Stimulated activated CD4-positive, alpha-beta T cell treated with anti-CD3 and anti-CD28 coated beads, Interleukin-1b, Interleukin-23, amount 100 ng/mL, for 24 hours (primary cell): ENCODE measurements around the gene RALGPS1.
A peak's percentile ranks its signal among the peaks of the same experiment; 100 is the strongest.

Experiments used
- DNase-seq, 4 experiments: peaks; one replicate each; pipeline ENCODE4 v3.0.0-alpha.2; 2020; ENCODE audit warnings: low read depth in 4 of 4, low spot score in 1 of 4

RALGPS1 gene

GRCh38 chr9:127116088-127116726 lies 201.6 kb downstream of the RALGPS1 start:
- DNase-seq, result no peak

DNA sequence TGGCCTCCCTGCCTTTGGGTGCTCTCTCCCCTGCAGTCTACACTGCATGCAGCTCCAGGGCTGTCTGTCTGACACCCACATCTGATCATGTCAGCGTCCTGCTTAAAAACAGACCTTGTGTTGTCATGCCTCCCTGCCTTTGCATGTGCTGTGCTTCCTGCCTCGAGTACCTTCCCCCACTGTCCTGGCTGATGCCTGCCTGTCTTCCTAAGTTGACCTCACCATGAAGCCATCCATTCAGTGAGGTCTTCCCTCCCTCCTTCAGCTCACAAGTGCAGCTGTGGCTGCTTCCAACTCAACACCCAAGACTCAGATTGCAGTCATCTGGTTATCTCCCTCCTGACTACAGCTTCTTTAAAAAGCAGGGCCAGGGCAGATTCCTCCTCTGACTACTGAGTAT lies 202.4 kb downstream of the RALGPS1 start:
- no peak for DNase-seq

DNA sequence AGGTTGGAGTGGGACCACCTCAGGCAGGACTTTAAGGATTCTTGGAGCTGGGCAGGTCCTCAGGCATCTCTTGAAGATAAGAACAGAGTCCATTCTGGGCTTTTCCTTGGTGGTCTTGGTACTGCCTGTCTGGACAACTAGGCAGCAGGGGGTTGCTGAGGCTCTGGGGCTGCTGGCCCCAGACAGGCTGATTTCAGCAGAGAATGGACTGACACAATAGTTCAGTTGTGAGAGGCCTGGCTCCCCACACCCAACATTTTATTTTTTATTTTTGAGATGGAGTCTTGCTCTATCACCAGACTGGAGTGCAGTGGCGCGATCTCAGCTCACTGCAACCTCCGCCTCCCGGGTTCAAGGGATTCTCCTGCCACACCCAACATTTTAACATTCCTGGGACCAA lies 203.2 kb downstream of the RALGPS1 start:
- no peak for DNase-seq

DNA sequence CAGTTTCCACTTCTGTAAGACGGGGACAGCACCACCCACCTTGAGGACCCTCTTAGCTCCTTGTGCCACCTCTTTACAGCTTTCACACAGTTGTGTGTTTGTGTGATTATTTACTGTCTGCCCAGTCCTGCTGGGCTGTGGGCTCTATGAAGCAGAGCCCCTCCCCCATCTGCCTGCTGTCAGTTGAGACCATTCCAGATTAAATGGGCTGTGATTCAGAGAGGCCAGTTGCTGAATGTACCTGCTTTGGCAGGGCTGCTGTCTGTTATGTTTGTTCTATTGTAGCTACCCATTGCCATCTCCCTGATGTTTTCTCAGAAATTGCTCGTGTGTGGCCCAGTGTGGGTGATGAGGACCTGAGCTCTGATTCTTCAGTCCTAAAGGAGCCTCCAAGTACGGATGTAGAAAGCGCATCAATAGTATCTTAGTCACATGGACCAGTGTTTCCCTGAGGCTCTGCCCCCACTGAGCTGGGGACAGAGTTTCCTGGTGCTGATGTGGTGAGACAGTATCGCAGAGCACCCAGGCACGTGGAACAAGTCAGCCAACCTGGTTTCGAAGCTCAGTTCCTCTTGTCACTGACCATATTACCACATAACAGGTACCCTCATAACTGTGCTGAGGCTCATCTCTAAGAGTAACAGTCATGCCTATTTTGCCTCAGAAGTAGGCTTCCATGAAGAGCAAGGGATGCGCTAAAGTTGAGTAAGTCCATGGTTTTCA lies 204.2 kb downstream of the RALGPS1 start:
- no peak for DNase-seq

DNA sequence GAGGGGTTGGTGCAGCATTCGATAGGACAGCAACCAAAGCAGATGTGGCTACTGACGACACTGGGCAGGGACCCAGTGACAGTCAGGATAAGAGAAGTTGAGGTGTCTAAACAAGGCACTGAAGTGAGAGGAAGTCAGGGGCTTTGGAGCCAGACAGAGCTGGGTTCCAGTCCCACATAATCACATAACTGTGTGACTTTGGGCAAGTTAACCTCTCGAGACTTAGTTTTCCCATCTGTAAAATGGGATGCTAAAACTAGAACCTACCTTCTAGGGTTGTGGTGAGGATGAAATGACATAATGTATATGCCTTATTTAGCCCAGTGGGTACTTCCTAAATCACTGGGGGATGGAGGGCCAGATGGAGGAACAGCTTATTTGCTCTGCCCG lies 204.7 kb downstream of the RALGPS1 start:
- DNase-seq, result no peak

GRCh38 chr9:127121628-127122175 lies 207.1 kb downstream of the RALGPS1 start:
- DNase-seq, result no peak

GRCh38 chr9:127122176-127123063 lies 207.8 kb downstream of the RALGPS1 start, which contains the start of gene ANGPTL2:
TSS of gene ANGPTL2 (minus strand) at chr9:127122635. CDS start at chr9:127108731, 13,904 bp downstream.
- peak in 2 of 4 experiments; percentile 8 to 10 for DNase-seq

DNA sequence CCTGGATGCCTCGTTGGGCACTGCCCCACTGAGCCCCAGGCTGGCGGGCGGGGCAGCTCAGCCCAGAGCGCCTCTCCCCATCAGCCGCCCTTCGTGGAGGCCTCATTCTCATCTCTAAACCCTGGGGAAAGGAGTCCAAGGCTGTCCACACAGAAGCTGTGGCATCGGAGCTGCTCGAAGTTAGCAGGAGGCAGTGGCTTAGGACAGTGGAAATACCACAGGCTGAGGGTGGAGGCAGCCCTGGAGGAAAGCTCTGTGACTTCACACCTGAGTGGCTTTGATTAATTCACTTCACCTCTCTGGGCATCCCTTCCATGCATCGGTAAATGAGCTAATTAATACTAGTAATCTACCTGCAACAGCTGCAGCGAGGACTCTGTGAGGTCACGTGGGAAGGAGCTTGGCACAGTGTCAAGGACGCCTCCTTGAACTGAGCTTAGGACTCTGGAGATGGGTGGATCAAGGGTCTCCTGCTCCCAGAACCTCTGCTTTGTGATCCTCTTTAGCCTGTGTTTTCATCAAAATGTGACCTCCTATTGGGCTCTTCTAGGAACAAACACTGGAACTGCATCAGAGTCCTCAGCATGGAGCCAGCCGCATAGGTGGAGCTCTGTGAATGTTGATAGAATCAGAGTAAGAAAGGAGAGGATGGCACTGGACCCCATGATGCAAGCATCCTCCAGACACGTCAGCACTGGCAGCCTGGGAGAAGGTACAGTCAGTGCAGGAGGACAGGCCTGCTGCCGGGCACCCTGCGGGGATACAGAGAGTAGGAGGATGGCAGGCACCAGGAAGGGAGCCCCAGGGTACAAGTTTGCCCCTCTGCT lies 208.7 kb downstream of the RALGPS1 start:
- no peak for DNase-seq

DNA sequence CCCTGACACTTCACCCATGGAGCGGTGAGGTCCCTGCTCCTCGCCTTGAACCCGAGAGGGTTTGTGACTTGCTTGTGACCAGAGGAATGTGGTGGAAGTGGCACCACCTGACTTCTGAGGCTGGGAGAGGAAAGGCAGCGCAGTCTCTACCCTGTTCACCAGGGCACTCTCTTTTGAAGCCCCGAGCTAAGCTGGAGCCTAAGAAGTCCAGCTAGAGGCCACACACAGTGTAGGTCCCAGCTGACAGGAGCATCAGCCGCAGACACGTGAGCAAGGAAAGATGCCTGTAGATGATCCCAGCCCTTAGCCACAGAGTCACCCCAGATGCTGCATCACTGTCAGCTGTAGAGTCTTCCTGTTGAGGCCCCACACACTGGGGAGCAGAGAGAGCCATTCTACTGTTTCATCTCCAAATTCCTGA lies 209.5 kb downstream of the RALGPS1 start:
- no peak for DNase-seq

- no peak for DNase-seq
These were observed 210.2 kb downstream of the RALGPS1 start for GRCh38 chr9:127124792-127125191.

DNA sequence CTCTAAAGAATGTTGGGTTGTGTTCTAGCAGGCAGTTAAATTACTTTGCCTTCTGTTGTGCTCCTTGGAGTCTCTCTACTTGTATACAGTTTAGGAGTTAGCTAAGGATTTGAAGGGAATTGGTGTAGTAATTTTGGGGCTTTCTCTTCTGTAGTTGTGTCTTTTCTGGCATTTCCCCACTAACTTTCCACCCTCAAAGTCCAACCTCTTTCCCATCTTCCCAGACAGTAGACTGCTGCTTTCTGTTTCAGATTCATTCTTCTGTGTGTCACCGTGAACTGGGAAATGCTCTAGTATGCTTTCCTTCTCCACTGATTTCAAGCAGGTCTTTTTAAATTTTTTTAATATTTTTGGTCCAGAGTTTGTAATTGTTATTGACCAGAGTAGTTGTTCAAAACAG lies 212.4 kb downstream of the RALGPS1 start:
- DNase-seq, result no peak

DNA sequence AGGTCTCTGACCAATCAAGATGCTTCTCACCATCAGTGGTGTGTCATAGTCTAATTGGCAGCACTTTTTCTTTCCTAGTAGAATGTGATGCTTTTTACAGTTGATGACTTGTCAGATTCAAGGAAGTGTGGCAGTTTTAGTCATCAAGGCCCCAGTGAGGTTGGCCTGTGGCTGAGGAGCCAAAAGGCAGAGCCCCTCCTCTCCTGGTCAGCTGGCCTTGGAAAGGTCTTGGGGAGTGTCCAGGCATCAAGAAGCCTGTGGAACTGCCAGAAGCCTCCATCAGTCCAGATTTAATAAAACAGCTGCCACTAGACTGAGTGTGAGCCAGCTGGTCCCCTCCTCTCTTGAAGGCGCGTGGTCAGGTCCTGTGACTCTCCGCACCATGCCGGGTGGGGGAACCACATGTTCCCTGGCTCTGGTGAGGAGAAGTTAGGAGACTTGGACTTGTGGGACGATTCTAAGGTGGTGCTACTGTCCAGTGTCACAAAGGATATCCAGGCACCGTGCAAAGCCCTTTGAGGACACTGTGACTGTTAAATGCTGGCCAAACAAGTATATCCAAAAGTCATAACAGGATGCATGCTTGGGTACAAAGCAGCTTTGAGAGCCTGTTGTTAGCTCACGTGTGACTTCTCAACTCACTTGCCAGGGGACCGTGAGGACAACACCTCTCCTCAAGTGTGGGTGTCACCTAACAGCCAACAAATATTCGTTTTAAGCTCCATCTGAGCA lies 213.9 kb downstream of the RALGPS1 start:
- no peak for DNase-seq

DNA sequence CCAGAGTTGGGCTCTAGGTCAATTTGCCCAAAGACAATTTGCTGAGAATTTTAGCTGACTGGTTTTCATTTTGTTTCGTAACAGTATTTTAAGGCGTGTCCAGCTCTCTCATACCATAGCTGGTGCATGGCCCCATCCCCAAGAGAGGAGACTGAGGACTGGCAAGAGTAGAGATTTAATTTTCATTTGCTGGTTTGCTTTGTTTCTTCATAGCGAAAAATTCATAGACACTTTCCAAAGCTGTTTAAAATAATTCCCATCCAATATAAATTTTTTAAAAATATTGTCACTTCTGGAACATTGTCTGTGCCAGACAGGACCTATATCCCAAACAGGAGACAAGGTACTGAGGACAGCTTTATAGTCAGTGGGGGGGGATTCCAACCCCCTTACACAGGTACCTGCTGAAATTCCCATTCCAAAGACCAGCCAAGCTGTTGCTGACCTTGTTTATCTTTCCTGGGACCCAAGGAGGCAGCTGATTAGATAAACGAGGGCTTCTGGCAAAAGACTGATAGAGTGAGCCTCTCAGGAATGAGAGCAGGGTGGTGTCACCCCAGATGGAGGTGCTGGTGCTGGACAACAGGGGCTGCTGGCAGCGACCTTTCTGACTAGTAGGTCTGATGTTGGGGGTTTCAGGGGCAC lies 214.6 kb downstream of the RALGPS1 start:
- DNase-seq, result no peak

- no peak for DNase-seq
These were observed 215.1 kb downstream of the RALGPS1 start for GRCh38 chr9:127129718-127130085.

GRCh38 chr9:127130235-127130634 lies 215.7 kb downstream of the RALGPS1 start:
- DNase-seq, result no peak

DNA sequence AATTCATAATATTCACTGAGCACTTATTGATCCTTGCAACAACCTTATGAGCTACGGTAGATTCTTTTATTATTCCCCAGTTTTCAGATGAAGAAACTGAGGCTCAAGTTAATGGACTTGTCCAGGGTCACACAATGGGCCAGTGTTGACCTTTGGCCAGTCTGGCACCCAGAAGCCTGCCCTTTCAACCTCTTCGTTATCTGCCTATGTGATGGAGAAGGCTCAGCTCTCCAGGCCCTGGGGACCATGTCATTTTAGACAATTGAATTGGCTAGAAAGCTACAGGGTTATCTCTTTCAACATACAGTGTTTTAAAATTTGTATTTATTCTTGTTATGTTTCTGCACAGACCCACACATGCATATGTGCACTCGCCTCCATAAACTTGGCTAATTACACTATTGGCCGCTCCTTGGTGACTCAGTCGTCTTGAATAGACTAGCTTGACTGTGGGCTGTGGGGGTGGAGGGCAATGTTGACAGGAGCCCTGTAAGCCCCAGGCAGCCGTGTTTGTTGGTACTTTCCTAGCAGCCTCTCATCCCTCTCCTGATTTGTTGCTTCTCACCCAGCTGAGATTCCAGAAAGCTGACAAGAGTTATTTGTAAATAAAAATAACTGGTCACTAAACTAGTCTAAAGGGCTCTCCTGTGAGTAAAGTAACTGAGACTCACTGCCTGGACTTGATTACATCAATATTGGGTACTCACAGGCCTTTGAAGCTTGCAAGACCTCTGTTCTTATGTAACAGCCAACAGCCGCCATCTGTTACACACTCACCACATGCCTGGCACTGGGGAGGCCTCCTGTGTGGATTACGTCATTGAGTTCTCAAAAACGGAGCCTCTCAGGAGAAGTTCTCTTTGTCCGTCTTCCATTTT lies 216.3 kb downstream of the RALGPS1 start:
- no peak for DNase-seq

DNA sequence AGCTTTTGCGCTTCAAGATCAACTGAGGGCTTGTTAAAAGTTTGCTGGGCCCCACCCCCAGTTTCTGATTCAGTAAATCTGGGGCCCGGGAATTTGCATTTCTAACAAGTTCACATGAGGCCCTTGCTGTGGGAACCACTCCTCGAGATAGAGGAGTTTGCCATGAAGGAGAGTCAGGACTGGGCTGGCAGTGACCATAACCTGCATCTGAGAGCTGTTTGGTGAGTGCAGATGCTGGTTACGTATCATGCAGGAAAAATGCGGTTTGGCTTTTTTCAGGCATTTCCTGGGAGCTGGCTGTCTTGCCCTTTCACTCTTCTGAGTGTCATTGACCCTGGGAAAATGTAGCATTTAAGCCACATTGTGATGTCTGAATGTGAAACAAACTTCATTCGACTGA lies 217.3 kb downstream of the RALGPS1 start:
- DNase-seq, result no peak

DNA sequence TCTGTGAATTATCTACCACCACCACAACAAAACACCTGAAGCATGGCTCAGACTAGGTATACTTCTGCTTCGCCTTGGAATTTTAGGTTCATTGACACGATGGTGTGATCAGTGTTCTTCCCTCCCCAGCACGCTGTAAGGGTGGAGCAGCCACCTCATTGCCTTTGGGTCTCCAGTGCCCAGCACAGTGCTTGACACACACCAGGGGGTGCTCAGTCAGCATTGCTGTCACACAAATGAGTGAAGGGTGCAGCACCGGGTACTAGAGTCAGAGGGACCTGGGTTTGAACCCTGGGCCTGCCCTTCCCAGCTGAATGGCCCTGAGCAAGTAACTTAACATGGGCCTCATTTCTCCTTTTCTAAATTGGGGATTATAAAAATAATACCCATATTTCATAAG lies 217.8 kb downstream of the RALGPS1 start:
- no peak for DNase-seq
